Kidney (tissue), 14 donors: Measurements from ENCODE around the gene NDRG2. TPM values are rescaled to one million over a fixed set of nuclear protein-coding genes. Genes with fewer than 3 reads are reported as not detected.

Experiments
- DNase-seq, 5 donors: peaks; one replicate each; pipeline ENCODE4 v3.0.0-alpha.2; 2013 to 2020
- FAIRE-seq: peaks from 2 replicates; lab custom pipeline; 2012; peaks lifted over from hg19 to GRCh38; lab: Jason Lieb, UNC
- H3K27ac ChIP-seq, 2 donors: one replicate each; pipeline ENCODE4 v1.7.0; 2013; ENCODE audit warnings: low read depth in 2 of 2, low read length in 2 of 2, inconsistent platforms in 1 of 2
- H3K27me3 ChIP-seq: one replicate; pipeline ENCODE4 v1.7.1; 2013; ENCODE audit warnings: low read length, inconsistent platforms; ENCODE audit not compliant: control insufficient read depth, insufficient read depth
- H3K36me3 ChIP-seq, 3 donors: one replicate each; pipeline versions ENCODE4 v1.7.0 to v1.7.1; 2013; ENCODE audit warnings: low read length in 3 of 3, control low read depth in 1 of 3, inconsistent platforms in 1 of 3; ENCODE audit not compliant: insufficient read depth in 3 of 3, control insufficient read depth in 2 of 3
- H3K4me1 ChIP-seq, 3 donors: one replicate each; pipeline versions ENCODE4 v1.7.0 to v1.7.1; 2013; ENCODE audit warnings: low read length in 3 of 3, inconsistent platforms in 1 of 3, low read depth in 1 of 3; ENCODE audit not compliant: control insufficient read depth in 2 of 3, insufficient read depth in 2 of 3
- H3K4me3 ChIP-seq, 3 donors: one replicate each; pipeline versions ENCODE4 v1.7.0 to v1.8.1; 2013; ENCODE audit warnings: low read length in 3 of 3, control low read depth in 1 of 3, inconsistent platforms in 1 of 3
- H3K9ac ChIP-seq, 3 donors: one replicate each; pipeline versions ENCODE4 v1.7.0 to v1.7.1; 2013; ENCODE audit warnings: low read length in 3 of 3, control low read depth in 1 of 3, inconsistent platforms in 1 of 3
- H3K9me3 ChIP-seq, 3 donors: one replicate each; pipeline versions ENCODE4 v1.7.0 to v1.7.1; 2013; ENCODE audit warnings: low read length in 3 of 3, control low read depth in 1 of 3, inconsistent platforms in 1 of 3; ENCODE audit not compliant: control insufficient read depth in 2 of 3, insufficient read depth in 1 of 3
- CTCF ChIP-seq: IDR thresholded peaks from 3 replicates; pipeline ENCODE4 v1.5.1; 2012; ENCODE audit warnings: mild to moderate bottlenecking, moderate library complexity, borderline replicate concordance; ENCODE audit not compliant: insufficient read depth; ENCODE audit errors: extremely low read depth
- intact Hi-C: fragments of 100-400 bp; cut with DNase I; formaldehyde crosslinking; loops from one replicate; pipeline ENCODE4 v1.11.1; 2022
- microRNA-seq: library from miRNA; unstranded; fragments of <30 nt; microRNA quantifications from one replicate; pipeline ENCODE4 v1.2.0, GENCODE V29; 2020
- polyA plus RNA-seq: library from polyadenylated mRNA; stranded (reverse); fragments of 350-450 nt; fragmentation: Illumina TruSeq; extraction: RNeasy Lipid Tissue Mini Kit (QIAGEN cat#74804); gene quantifications from one replicate; pipeline ENCODE4 v1.2.3, GENCODE V29; 2014; ENCODE audit warnings: low read depth, low replicate concordance; ENCODE audit not compliant: insufficient read depth
- total RNA-seq: library from RNA; stranded (reverse); fragmentation: NEBNext Ultra II Directional; extraction: Animal tissue kit (Norgen Biotek cat#: 25700); gene quantifications from one replicate; pipeline ENCODE4 v1.2.1, GENCODE V29; 2021
- donor health status: control.
- donor health status: control.
- donor health status: control.
- donor health status: control.
- donor health status: control.
- donor health status: DM: yes; HTN: yes; CAD: no.
- donor health status: Normal renal cell carcinoma (clear cell type).

Gene NDRG2
- total and polyA plus RNA-seq, 2 donors from 2014 or later: 86.2 to 209 TPM

- DNase-seq (peak; percentile 89 to 94 (median 94)), FAIRE-seq (no peak)
- TF ChIP-seq CTCF: peak; percentile 96
- peak overlapping the region; percentile 69 to 86 (median 73) for H3K4me3 ChIP-seq
- intact Hi-C loops: no loop called here
- peak overlapping the region in 2 of 3 donors; percentile 63 to 79 for H3K9ac ChIP-seq
- H3K36me3 ChIP-seq: no peaks in the 10 kb centered on the region
- peak overlapping the region in 1 of 2 donors; percentile 23 for H3K27ac ChIP-seq
- H3K27me3 ChIP-seq: no peaks in the 10 kb centered on the region
- no peaks in the 10 kb centered on the region for H3K4me1 ChIP-seq
- H3K9me3 ChIP-seq: no peaks in the 10 kb centered on the region
Observed at GRCh38 chr14:20970983-20971704, 53.7 kb downstream of the NDRG2 start.

GRCh38 chr14:20970647-20970982 is 54.2 kb downstream of the NDRG2 start:
- no peak for TF ChIP-seq CTCF
- no peak for FAIRE-seq
- no peak for DNase-seq
- Histone ChIP-seq H3K4me3 (peak overlapping the region; percentile 69 to 86 (median 73)), H3K9me3 (no peaks in the 10 kb centered on the region), H3K27ac (no peak overlapping the region), H3K27me3 (no peaks in the 10 kb centered on the region), H3K36me3 (no peaks in the 10 kb centered on the region), H3K9ac (peak overlapping the region in 1 of 3 donors; percentile 79), H3K4me1 (no peaks in the 10 kb centered on the region)
- intact Hi-C loops: no loop called here

- H3K36me3 ChIP-seq: no peaks in the 10 kb centered on the region
- no peak for DNase-seq
- H3K9ac ChIP-seq: no peak overlapping the region
- intact Hi-C loops: no loop called here
- no peaks in the 10 kb centered on the region for H3K9me3 ChIP-seq
- H3K4me1 ChIP-seq: no peaks in the 10 kb centered on the region
- no peak overlapping the region for H3K4me3 ChIP-seq
- no peaks in the 10 kb centered on the region for H3K27me3 ChIP-seq
- FAIRE-seq: no peak
- no peak overlapping the region for H3K27ac ChIP-seq
- TF ChIP-seq CTCF: no peak
Observed at GRCh38 chr14:20969336-20969735, 55.5 kb downstream of the NDRG2 start.

Small RNAs within 50 kb of the gene (microRNA-seq; reads per million reads assigned to microRNA genes)
- gene MIR6717: not detected

Other genes starting within 250 kb of the NDRG2 start
- 15.4 TPM for gene RNASE6, start 243.8 kb downstream of the NDRG2 start, total RNA-seq
- gene RNASE6, start 243.8 kb downstream of the NDRG2 start, polyA plus RNA-seq: 6.0 TPM
- gene RNASE1, start 222.2 kb downstream of the NDRG2 start, total RNA-seq: 201 TPM
- 476 TPM for gene RNASE1, start 222.2 kb downstream of the NDRG2 start, polyA plus RNA-seq
- gene RNASE3, start 133.7 kb downstream of the NDRG2 start, total RNA-seq: 0.38 TPM
- not detected for gene RNASE3, start 133.7 kb downstream of the NDRG2 start, polyA plus RNA-seq
- gene RNASE2, start 69.6 kb downstream of the NDRG2 start, total RNA-seq: 4.3 TPM
- 2.4 TPM for gene RNASE2, start 69.6 kb downstream of the NDRG2 start, polyA plus RNA-seq
- gene METTL17, start 35.1 kb downstream of the NDRG2 start, total RNA-seq: 53.2 TPM
- gene METTL17, start 35.1 kb downstream of the NDRG2 start, polyA plus RNA-seq: 68.6 TPM
- gene SLC39A2, start 25.8 kb downstream of the NDRG2 start, total RNA-seq: not detected
- gene SLC39A2, start 25.8 kb downstream of the NDRG2 start, polyA plus RNA-seq: not detected
- gene TPPP2, start 5.2 kb upstream of the NDRG2 start, total RNA-seq: not detected
- gene TPPP2, start 5.2 kb upstream of the NDRG2 start, polyA plus RNA-seq: 1.3 TPM
- not detected for gene RNASE13, start 9.7 kb upstream of the NDRG2 start, total RNA-seq
- gene RNASE13, start 9.7 kb upstream of the NDRG2 start, polyA plus RNA-seq: not detected
- gene RNASE7, start 17.3 kb upstream of the NDRG2 start, total RNA-seq: not detected
- gene RNASE7, start 17.3 kb upstream of the NDRG2 start, polyA plus RNA-seq: not detected
- gene RNASE8, start 32.8 kb upstream of the NDRG2 start, total RNA-seq: not detected
- gene RNASE8, start 32.8 kb upstream of the NDRG2 start, polyA plus RNA-seq: not detected
- gene ARHGEF40, start 45.2 kb upstream of the NDRG2 start, total RNA-seq: 25.6 TPM
- 15.9 TPM for gene ARHGEF40, start 45.2 kb upstream of the NDRG2 start, polyA plus RNA-seq
- gene ZNF219, start 73.6 kb upstream of the NDRG2 start, total RNA-seq: 24.6 TPM
- 12.6 TPM for gene ZNF219, start 73.6 kb upstream of the NDRG2 start, polyA plus RNA-seq
- gene TMEM253, start 76.0 kb upstream of the NDRG2 start, total RNA-seq: 0.41 TPM
- 0.43 TPM for gene TMEM253, start 76.0 kb upstream of the NDRG2 start, polyA plus RNA-seq
- gene OR5AU1, start 131.0 kb upstream of the NDRG2 start, total RNA-seq: not detected
- not detected for gene OR5AU1, start 131.0 kb upstream of the NDRG2 start, polyA plus RNA-seq
- gene HNRNPC, start 244.4 kb upstream of the NDRG2 start, total RNA-seq: 398 TPM
- 462 TPM for gene HNRNPC, start 244.4 kb upstream of the NDRG2 start, polyA plus RNA-seq